GM10248 (cell line): ENCODE data around the gene PARS2.
A peak's percentile ranks its signal among the peaks of the same experiment; 100 is the strongest.

ENCODE experiments used
- CTCF ChIA-PET: fragments of 300-600 bp; sonication (Branson Sonifier 250); formaldehyde crosslinking; extraction: SDS; loops from one replicate; lab custom pipeline; 2021; ENCODE audit warnings: antibody characterized with exemption; lab: Yijun Ruan, JAX
- POLR2A ChIA-PET: fragments of 350-650 bp; sonication (Branson Sonifier 250); formaldehyde crosslinking; extraction: SDS; loops from one replicate; lab custom pipeline; 2020; ENCODE audit warnings: antibody characterized with exemption; lab: Yijun Ruan, JAX
- DNase-seq: peaks from one replicate; pipeline ENCODE4 v3.0.0; 2012; ENCODE audit errors: extremely low spot score
- TF ChIP-seq, protein P1 (sequence below): IDR thresholded peaks from 2 replicates; pipeline ENCODE4 v1.5.1; 2012; ENCODE audit warnings: mild to moderate bottlenecking, low read depth; ENCODE audit errors: extremely low read depth, missing control alignments, control extremely low read depth

Gene PARS2

GRCh38 chr1:54794451-54795355 lies 30.4 kb upstream of the PARS2 start:
- POLR2A ChIA-PET: no interaction called here
- CTCF ChIA-PET: interaction anchor here (1.4 to 2.0 kb wide), 2 partner anchors 12 to 16 kb away, joined by 4 read pairs; no protein-coding TSS in a partner anchor
- TF ChIP-seq, protein P1, sequence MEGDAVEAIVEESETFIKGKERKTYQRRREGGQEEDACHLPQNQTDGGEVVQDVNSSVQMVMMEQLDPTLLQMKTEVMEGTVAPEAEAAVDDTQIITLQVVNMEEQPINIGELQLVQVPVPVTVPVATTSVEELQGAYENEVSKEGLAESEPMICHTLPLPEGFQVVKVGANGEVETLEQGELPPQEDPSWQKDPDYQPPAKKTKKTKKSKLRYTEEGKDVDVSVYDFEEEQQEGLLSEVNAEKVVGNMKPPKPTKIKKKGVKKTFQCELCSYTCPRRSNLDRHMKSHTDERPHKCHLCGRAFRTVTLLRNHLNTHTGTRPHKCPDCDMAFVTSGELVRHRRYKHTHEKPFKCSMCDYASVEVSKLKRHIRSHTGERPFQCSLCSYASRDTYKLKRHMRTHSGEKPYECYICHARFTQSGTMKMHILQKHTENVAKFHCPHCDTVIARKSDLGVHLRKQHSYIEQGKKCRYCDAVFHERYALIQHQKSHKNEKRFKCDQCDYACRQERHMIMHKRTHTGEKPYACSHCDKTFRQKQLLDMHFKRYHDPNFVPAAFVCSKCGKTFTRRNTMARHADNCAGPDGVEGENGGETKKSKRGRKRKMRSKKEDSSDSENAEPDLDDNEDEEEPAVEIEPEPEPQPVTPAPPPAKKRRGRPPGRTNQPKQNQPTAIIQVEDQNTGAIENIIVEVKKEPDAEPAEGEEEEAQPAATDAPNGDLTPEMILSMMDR: no peak
- DNase-seq: no peak

GRCh38 chr1:54792686-54793282 lies 28.5 kb upstream of the PARS2 start:
- no peak for DNase-seq
- ChIA-PET POLR2A (interaction anchor here (0.6 kb wide), 1 partner anchor 9 kb away, joined by 3 read pairs; no protein-coding TSS in a partner anchor), CTCF (interaction anchor here (0.9 to 4.8 kb wide), 5 partner anchors 9 to 22 kb away, joined by 3 to 41 read pairs (median 4); partner anchors contain the start of gene TTC22)
- TF ChIP-seq, protein P1: no peak

DNA sequence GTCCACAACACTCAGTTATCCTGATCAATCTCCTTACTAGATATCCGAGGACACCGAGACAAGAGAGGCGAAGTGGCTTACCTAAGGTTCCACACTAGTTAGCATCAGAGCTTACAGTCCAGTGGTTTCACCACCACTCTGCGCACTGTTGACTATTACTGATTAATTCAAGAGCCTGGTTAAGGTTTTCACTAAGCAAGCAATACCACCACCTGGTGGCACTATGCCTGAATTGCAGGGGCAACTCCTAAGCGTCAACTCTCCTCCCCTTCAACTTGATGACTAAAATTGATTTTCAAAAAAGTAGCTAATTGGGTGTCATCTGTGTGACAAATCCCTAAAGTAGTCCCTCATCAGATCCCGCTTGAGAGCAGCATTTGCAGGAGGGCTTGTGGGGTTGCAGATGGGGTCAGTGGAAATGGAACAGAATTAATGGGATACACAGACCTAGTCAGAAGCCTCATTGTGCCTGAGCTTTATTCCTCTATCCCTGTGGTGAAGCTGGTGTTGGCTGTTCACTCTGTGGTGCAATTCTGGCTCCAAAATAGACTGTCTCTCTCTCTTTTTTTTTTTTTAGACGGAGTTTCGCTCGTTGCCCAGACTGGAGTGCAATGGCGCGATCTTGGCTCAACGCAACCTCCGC lies 27.7 kb upstream of the PARS2 start:
- TF ChIP-seq, protein P1: peak; percentile 18
- DNase-seq: no peak
- POLR2A ChIA-PET: interaction anchor here (0.6 to 0.7 kb wide), 2 partner anchors 9 to 69 kb away, joined by 3 to 4 read pairs; no protein-coding TSS in a partner anchor
- CTCF ChIA-PET: interaction anchor here (0.9 to 4.8 kb wide), 6 partner anchors 9 to 128 kb away, joined by 3 to 41 read pairs (median 4); partner anchors contain the start of gene TTC22

- TF ChIP-seq, protein P1: no peak
- POLR2A ChIA-PET: no interaction called here
- DNase-seq: no peak
- CTCF ChIA-PET: interaction anchor here (1.0 to 1.8 kb wide), 3 partner anchors 11 to 21 kb away, joined by 3 to 4 read pairs (median 4); partner anchors contain the start of gene TTC22
Measured at GRCh38 chr1:54788459-54788858, 24.1 kb upstream of the PARS2 start.

DNA sequence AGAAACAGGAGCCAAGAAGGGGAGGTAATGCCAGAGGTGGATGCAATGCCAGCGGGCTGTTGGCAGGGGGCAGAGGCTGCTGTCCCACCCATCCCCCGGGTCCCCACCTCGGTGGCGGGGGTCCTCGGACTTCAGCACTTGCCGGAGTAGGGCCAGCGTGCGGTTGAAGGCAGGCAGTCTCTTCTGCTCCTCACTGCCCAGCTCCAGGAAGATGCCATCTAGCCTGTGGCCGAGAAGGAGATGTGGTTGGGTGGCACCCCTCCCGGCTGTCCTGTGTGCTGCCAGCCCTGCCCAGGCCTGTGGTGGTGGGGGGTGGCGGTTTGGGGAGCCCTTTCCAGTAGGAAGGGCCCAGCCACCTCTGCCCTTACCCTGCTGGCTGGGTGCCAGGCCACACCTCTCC lies 23.3 kb upstream of the PARS2 start:
- ChIA-PET POLR2A (no interaction called here), CTCF (no interaction called here)
- DNase-seq: no peak
- TF ChIP-seq, protein P1: no peak

DNA sequence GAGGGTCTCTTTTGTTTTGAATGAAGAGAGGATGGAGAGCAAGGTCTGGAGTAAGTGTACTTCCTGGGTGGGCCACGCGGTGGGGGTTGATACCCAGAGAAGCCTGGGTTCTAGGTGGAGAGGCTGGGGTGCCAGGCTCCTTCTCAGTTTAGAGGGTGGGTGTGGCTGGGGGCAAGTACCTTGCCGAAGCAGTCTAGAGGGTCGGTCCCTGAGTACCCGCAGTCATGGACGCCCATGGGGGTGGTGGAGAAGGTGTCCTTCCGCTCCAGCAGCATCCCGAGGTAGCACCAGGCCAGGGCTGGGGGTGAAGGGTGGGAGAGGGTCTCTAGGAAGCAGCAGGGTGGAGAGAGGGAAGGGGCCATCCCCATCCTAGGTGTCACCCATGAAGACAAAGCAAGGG lies 22.5 kb upstream of the PARS2 start:
- ChIA-PET CTCF (no interaction called here), POLR2A (no interaction called here)
- no peak for DNase-seq
- TF ChIP-seq, protein P1: no peak
